ENCODE data around the gene KDM6A. TPM values are rescaled to one million over a fixed set of nuclear protein-coding genes. Genes with fewer than 3 reads are reported as not detected.
"Not testable (repeated sequence)": the region's sequence is repeated elsewhere in the genome, so short reads cannot be mapped to it uniquely, and the experiment has no call there.

Gene KDM6A
- polyA plus RNA-seq, 4 donors, result 21.6 to 33.0 (median 30.2) TPM

- DNase-seq (ENCODE audit: low read depth in 4 of 4, low spot score in 3 of 4), result no peak
These were observed 42.4 kb downstream of the KDM6A start for GRCh38 chrX:44915361-44915868.

GRCh38 chrX:44918722-44919121 lies 45.7 kb downstream of the KDM6A start:
- DNase-seq (ENCODE audit: low read depth in 4 of 4, low spot score in 3 of 4), result no peak

- DNase-seq (ENCODE audit: low read depth in 4 of 4, low spot score in 3 of 4), result no peak
These were observed 50.0 kb downstream of the KDM6A start for GRCh38 chrX:44922980-44923379.

GRCh38 chrX:44927398-44927797 lies 54.4 kb downstream of the KDM6A start:
- DNase-seq (ENCODE audit: low read depth in 4 of 4, low spot score in 3 of 4), result no peak

- DNase-seq (ENCODE audit: low read depth in 4 of 4, low spot score in 3 of 4), result no peak
These were observed 58.5 kb downstream of the KDM6A start for GRCh38 chrX:44931441-44931973.

- DNase-seq (ENCODE audit: low read depth in 4 of 4, low spot score in 3 of 4), result no peak
These were observed 62.2 kb downstream of the KDM6A start for GRCh38 chrX:44935172-44935571.

GRCh38 chrX:44935640-44936039 lies 62.7 kb downstream of the KDM6A start:
- DNase-seq (ENCODE audit: low read depth in 4 of 4, low spot score in 3 of 4), result no peak

GRCh38 chrX:44937606-44938005 lies 64.6 kb downstream of the KDM6A start:
- no peak for DNase-seq (ENCODE audit: low read depth in 4 of 4, low spot score in 3 of 4)

GRCh38 chrX:44938111-44938510 lies 65.1 kb downstream of the KDM6A start:
- DNase-seq (ENCODE audit: low read depth in 4 of 4, low spot score in 3 of 4), result no peak

- DNase-seq (ENCODE audit: low read depth in 4 of 4, low spot score in 3 of 4), result not testable (repeated sequence)
These were observed 67.6 kb downstream of the KDM6A start for GRCh38 chrX:44940541-44940940.

- DNase-seq (ENCODE audit: low read depth in 4 of 4, low spot score in 3 of 4), result no peak
These were observed 70.0 kb downstream of the KDM6A start for GRCh38 chrX:44943007-44943406.

- DNase-seq (ENCODE audit: low read depth in 4 of 4, low spot score in 3 of 4), result no peak
These were observed 71.9 kb downstream of the KDM6A start for GRCh38 chrX:44944894-44945293.

GRCh38 chrX:44945736-44946135 lies 72.7 kb downstream of the KDM6A start:
- no peak for DNase-seq (ENCODE audit: low read depth in 4 of 4, low spot score in 3 of 4)

GRCh38 chrX:44946771-44947170 lies 73.8 kb downstream of the KDM6A start:
- DNase-seq (ENCODE audit: low read depth in 4 of 4, low spot score in 3 of 4), result no peak

GRCh38 chrX:44947995-44948394 lies 75.0 kb downstream of the KDM6A start:
- no peak for DNase-seq (ENCODE audit: low read depth in 4 of 4, low spot score in 3 of 4)

- no peak for DNase-seq (ENCODE audit: low read depth in 4 of 4, low spot score in 3 of 4)
These were observed 75.4 kb downstream of the KDM6A start for GRCh38 chrX:44948406-44948805.

GRCh38 chrX:44949125-44949524 lies 76.1 kb downstream of the KDM6A start:
- DNase-seq (ENCODE audit: low read depth in 4 of 4, low spot score in 3 of 4), result no peak

- not testable (repeated sequence) for DNase-seq (ENCODE audit: low read depth in 4 of 4, low spot score in 3 of 4)
These were observed 77.7 kb downstream of the KDM6A start for GRCh38 chrX:44950471-44951366.

GRCh38 chrX:44951572-44952067 lies 78.6 kb downstream of the KDM6A start:
- no peak for DNase-seq (ENCODE audit: low read depth in 4 of 4, low spot score in 3 of 4)

GRCh38 chrX:44952329-44953027 lies 79.5 kb downstream of the KDM6A start:
- no peak for DNase-seq (ENCODE audit: low read depth in 4 of 4, low spot score in 3 of 4)

Measured in left renal pelvis (tissue), 4 donors.